ENCODE results near the gene DNAH6.

Gene DNAH6

DNA sequence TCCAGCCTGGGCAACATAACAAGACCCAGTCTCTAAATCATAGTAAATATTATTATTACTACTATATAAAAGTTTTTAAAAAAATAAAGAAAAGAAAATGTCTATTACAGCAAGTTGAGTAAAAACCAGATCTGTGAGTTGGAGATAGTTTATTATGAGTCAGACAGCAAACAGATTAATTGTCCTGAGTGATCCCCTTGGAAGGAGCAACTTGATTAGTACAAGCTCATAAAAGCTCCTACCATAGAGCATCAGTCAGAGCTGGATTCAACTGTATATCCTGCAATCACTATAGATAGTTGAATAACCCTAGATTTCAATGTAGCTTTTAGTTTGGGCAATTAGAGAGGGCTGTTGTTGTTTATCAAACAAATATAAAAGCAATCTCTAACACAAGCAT is 280.5 kb downstream of the DNAH6 start:
- no peak overlapping the region for H3K4me3 ChIP-seq (ENCODE audit: low read depth, low read length)
- DNase-seq (ENCODE audit: low read depth), result no peak
- TF ChIP-seq MYC (IDR thresholded peaks at IDR 0.05; ENCODE audit: low read depth, low read length), result no peak
- no peak for TF ChIP-seq MAX (IDR thresholded peaks at IDR 0.05; ENCODE audit: low read depth, low read length)

- DNase-seq (ENCODE audit: low read depth), result no peak
- TF ChIP-seq MAX (IDR thresholded peaks at IDR 0.05; ENCODE audit: low read depth, low read length) (no peak), CTCF (IDR thresholded peaks at IDR 0.05; ENCODE audit: low read depth, low read length) (no peak), MYC (IDR thresholded peaks at IDR 0.05; ENCODE audit: low read depth, low read length) (no peak), POLR2A (IDR thresholded peaks at IDR 0.05; ENCODE audit: extremely low read depth, insufficient read length) (no peak)
- no peak overlapping the region for H3K4me3 ChIP-seq (ENCODE audit: low read depth, low read length)
Observed at GRCh38 chr2:84797271-84797670, 281.0 kb downstream of the DNAH6 start.

- no peak for DNase-seq (ENCODE audit: low read depth)
- H3K4me3 ChIP-seq (ENCODE audit: low read depth, low read length), result no peak overlapping the region
- TF ChIP-seq CTCF (IDR thresholded peaks at IDR 0.05; ENCODE audit: low read depth, low read length) (no peak), POLR2A (IDR thresholded peaks at IDR 0.05; ENCODE audit: extremely low read depth, insufficient read length) (no peak), MAX (IDR thresholded peaks at IDR 0.05; ENCODE audit: low read depth, low read length) (no peak)
Observed at GRCh38 chr2:84799772-84800171, 283.5 kb downstream of the DNAH6 start.

GRCh38 chr2:84800194-84800805 is 284.0 kb downstream of the DNAH6 start:
- H3K4me3 ChIP-seq (ENCODE audit: low read depth, low read length), result no peak overlapping the region
- DNase-seq (ENCODE audit: low read depth), result no peak
- no peak for TF ChIP-seq MYC (IDR thresholded peaks at IDR 0.05; ENCODE audit: low read depth, low read length)
- no peak for TF ChIP-seq MAX (IDR thresholded peaks at IDR 0.05; ENCODE audit: low read depth, low read length)
- no peak for TF ChIP-seq POLR2A (IDR thresholded peaks at IDR 0.05; ENCODE audit: extremely low read depth, insufficient read length)
- no peak for TF ChIP-seq CTCF (IDR thresholded peaks at IDR 0.05; ENCODE audit: low read depth, low read length)

DNA sequence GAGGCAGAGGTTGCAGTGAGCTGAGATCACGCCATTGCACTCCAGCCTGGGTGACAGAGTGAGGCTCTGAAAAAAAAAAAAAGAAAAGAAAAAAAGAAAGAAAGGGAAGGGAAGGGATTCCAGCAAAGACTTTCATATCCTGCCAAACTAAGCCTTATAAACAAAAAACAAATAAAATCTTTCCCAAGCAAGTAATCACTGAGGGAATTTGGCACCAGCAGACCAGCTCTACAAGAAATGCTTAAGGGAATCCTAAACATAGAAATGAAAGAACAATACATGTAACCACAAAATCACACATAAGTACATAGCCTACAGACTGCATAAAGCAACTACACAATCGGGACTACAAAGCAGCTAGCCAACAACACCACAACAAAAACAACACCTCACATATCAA is 285.5 kb downstream of the DNAH6 start:
- no peak for DNase-seq (ENCODE audit: low read depth)
- TF ChIP-seq MAX (IDR thresholded peaks at IDR 0.05; ENCODE audit: low read depth, low read length), result no peak
- TF ChIP-seq MYC (IDR thresholded peaks at IDR 0.05; ENCODE audit: low read depth, low read length), result no peak
- no peak for TF ChIP-seq POLR2A (IDR thresholded peaks at IDR 0.05; ENCODE audit: extremely low read depth, insufficient read length)
- TF ChIP-seq CTCF (IDR thresholded peaks at IDR 0.05; ENCODE audit: low read depth, low read length), result no peak
- H3K4me3 ChIP-seq (ENCODE audit: low read depth, low read length), result no peak overlapping the region

- DNase-seq (ENCODE audit: low read depth), result no peak
- no peak for TF ChIP-seq MYC (IDR thresholded peaks at IDR 0.05; ENCODE audit: low read depth, low read length)
- no peak overlapping the region for H3K4me3 ChIP-seq (ENCODE audit: low read depth, low read length)
Observed at GRCh38 chr2:84805250-84805958, 289.1 kb downstream of the DNAH6 start.

Data from NB4 (cell line).